ENCODE measurements around the gene OTOA.

OTOA gene

DNA sequence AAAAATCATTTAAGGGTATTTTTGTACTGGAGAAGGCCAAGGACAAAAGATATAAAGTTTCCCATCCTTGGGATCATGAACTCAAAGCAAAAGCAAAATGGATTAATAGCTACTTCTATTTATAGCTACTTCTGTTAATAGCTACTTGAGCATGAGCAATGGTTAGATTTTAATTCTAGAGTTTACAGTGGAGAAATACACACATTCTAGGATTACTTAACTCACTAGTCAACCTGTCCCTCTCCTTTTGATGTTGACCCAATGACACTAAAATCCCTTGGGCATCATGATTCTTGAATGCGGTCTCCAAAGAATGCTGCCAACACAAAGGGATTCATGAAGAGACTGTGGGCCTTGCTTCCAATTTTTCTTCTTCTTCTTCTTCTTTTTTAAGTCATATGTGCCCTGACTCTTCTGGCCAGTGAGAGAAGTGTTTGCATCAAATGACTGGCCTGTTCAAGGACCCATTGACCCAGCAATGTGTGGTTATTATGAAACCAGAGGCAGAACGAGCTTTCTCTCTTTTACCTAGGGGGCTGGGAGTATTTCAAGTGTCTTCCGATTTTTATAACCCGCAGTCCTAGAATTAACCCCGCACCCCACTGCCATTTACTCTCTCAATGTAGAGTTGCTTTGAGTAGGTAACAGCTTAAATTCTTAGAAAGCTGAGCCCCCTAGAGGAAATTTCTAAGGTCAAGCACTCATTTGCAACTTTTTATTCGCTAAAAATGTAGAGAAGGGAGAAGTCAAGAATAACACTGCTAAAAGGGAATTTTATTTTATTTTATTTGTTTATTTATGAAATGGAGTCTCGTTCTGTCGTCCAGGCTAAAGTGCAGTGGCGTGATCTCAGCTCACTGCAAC lies 34.6 kb downstream of the OTOA start:
- DNase-seq (ENCODE audit: low read depth in 2 of 2), result no peak
- H3K4me3 ChIP-seq (replicated peaks in 1 of 2; ENCODE audit: low read depth in 2 of 2, low read length in 2 of 2), result no peak overlapping the region
- TF ChIP-seq, protein P1, sequence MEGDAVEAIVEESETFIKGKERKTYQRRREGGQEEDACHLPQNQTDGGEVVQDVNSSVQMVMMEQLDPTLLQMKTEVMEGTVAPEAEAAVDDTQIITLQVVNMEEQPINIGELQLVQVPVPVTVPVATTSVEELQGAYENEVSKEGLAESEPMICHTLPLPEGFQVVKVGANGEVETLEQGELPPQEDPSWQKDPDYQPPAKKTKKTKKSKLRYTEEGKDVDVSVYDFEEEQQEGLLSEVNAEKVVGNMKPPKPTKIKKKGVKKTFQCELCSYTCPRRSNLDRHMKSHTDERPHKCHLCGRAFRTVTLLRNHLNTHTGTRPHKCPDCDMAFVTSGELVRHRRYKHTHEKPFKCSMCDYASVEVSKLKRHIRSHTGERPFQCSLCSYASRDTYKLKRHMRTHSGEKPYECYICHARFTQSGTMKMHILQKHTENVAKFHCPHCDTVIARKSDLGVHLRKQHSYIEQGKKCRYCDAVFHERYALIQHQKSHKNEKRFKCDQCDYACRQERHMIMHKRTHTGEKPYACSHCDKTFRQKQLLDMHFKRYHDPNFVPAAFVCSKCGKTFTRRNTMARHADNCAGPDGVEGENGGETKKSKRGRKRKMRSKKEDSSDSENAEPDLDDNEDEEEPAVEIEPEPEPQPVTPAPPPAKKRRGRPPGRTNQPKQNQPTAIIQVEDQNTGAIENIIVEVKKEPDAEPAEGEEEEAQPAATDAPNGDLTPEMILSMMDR (IDR thresholded peaks at IDR 0.05; ENCODE audit: low read depth, low read length), result no peak

DNA sequence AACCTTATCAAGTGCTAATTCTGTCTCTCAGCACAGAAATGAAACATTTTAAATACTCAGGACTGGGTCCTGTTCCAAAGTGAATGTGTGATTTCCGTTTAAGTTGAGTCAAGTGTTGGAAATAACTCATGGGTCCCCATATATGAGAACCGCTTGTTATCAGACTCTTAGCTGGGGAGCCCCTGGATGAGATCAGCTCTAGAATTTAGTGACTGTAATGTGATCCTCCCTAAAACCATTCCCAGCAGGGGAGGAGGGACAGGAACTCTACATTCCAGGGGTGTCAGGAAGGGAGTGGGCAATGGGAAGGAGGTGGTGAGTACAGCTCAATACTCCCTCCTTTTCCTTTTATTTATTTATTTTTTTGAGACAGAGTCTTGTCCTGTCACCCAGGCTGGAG lies 37.5 kb downstream of the OTOA start:
- DNase-seq (ENCODE audit: low read depth in 2 of 2), result no peak
- no peak overlapping the region for H3K4me3 ChIP-seq (replicated peaks in 1 of 2; ENCODE audit: low read depth in 2 of 2, low read length in 2 of 2)
- TF ChIP-seq, protein P1 (IDR thresholded peaks at IDR 0.05; ENCODE audit: low read depth, low read length), result no peak

DNA sequence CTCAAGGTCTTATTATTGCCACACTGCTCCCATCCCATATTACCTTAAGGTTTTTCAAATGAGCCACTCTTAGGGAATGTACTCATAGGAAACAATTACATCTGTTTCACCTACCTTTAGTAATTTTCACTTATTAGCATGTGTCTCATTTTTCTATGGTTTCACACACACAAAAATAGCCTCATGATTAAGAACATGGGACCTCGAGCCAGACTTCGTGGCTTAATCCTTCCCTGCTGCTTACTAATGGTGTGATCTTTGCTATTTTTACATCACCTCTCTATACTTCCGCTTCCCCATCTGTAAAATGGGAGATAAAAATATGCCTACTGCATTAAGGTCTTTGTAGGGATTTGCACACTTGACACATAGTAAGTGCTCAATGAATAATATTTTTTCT lies 38.5 kb downstream of the OTOA start:
- DNase-seq (ENCODE audit: low read depth in 2 of 2), result no peak
- no peak overlapping the region for H3K4me3 ChIP-seq (replicated peaks in 1 of 2; ENCODE audit: low read depth in 2 of 2, low read length in 2 of 2)
- TF ChIP-seq, protein P1 (IDR thresholded peaks at IDR 0.05; ENCODE audit: low read depth, low read length), result no peak

DNA sequence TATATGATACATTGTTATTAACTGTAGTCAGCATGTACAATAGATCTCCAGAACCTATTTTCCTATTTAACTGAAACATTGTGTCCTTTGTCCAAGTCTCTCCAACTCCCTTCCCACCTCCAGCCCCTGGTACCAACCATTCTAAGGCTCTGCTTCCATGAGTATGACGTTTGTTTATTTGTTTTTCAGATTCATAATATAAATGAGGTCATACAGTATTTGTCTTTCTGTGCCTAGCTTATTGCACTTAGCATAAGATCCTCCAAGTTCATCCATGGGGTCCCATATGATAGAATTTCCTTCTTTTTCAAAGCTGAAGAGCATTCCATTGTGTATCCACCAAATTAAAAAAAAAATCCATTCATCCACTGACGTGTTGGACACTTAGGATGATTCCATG lies 39.4 kb downstream of the OTOA start:
- no peak for DNase-seq (ENCODE audit: low read depth in 2 of 2)
- H3K4me3 ChIP-seq (replicated peaks in 1 of 2; ENCODE audit: low read depth in 2 of 2, low read length in 2 of 2), result no peak overlapping the region
- TF ChIP-seq, protein P1 (IDR thresholded peaks at IDR 0.05; ENCODE audit: low read depth, low read length), result no peak

DNA sequence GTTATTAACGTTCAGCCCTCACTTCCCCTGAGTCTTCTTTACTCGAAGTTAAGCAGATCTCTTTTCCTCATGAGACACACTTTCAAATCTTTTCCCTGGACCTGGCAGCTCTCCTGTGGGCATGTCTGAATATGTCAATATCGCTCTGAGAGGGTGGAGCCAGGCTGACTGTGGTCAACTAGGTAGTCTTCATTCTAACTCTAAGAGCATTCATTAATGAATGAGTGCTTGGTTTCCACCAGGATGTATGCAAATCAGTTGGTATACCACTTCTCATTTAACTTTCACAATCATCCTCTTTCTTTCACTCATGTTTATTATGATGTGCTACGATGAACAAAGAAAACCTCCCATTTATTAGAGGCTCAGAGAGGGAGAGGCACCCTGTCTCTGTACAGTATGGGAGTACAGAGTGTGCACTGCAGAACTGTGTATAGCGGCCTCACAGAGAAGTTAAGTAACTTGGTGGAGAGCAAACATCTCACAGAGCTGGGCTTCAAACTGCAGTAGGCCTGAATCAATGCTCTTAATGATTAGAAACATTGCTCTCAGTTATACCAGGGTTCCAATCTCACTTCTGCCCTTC lies 39.9 kb downstream of the OTOA start:
- no peak overlapping the region for H3K4me3 ChIP-seq (replicated peaks in 1 of 2; ENCODE audit: low read depth in 2 of 2, low read length in 2 of 2)
- TF ChIP-seq, protein P1 (IDR thresholded peaks at IDR 0.05; ENCODE audit: low read depth, low read length), result no peak

DNA sequence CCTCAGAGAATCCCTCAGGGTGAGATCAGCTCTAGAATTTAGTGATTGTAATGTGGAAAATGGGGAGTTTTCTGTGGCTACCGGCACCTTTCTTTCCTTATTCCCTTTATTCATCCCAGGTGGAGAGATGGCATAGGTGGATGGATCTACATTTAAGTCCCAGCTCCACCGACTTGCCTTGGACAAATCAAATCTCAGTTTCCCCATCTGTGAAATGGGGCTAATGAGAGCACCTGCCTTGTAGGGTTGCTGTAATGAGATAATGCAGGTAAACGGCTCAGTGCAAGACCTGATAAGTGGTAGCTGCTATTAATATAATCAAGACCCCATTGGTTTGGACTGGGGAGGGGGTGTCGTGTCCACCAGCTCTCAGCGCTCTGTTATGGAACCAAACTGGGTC lies 40.5 kb downstream of the OTOA start:
- TF ChIP-seq, protein P1 (IDR thresholded peaks at IDR 0.05; ENCODE audit: low read depth, low read length), result no peak
- DNase-seq (ENCODE audit: low read depth in 2 of 2), result no peak
- no peak overlapping the region for H3K4me3 ChIP-seq (replicated peaks in 1 of 2; ENCODE audit: low read depth in 2 of 2, low read length in 2 of 2)

More for the DNA sequence above, 39.9 kb downstream of the OTOA start:
- DNase-seq (ENCODE audit: low read depth in 2 of 2), result no peak

Data from cardiac fibroblast (primary cell).